ENCODE data around the gene SPO11.
A peak's percentile ranks its signal among the peaks of the same experiment; 100 is the strongest.

The SPO11 gene

DNA sequence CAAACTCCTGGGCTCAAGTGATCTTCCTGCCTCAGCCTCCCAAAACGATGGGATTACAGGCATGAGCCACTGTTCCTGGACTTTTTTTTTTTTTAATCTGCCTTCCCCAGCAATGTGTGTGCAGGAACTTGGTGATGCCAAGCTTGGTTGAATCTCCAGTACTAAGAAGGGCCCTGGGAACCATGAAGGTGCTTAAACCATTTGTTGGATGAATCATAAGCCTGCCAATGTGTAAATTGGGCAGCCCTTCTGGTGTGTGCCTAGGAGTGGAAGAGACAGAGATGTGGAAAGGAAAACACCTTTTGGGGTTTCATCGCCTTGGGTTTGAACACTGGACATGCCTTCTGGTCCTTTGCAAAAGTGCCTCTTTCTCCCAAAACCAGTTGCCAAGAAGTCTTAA, 7.1 kb upstream of the SPO11 start:
- H3K4me3 ChIP-seq (replicated peaks; ENCODE audit: low read depth, low read length), result no peak overlapping the region
- TF ChIP-seq, protein P1, sequence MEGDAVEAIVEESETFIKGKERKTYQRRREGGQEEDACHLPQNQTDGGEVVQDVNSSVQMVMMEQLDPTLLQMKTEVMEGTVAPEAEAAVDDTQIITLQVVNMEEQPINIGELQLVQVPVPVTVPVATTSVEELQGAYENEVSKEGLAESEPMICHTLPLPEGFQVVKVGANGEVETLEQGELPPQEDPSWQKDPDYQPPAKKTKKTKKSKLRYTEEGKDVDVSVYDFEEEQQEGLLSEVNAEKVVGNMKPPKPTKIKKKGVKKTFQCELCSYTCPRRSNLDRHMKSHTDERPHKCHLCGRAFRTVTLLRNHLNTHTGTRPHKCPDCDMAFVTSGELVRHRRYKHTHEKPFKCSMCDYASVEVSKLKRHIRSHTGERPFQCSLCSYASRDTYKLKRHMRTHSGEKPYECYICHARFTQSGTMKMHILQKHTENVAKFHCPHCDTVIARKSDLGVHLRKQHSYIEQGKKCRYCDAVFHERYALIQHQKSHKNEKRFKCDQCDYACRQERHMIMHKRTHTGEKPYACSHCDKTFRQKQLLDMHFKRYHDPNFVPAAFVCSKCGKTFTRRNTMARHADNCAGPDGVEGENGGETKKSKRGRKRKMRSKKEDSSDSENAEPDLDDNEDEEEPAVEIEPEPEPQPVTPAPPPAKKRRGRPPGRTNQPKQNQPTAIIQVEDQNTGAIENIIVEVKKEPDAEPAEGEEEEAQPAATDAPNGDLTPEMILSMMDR (IDR thresholded peaks at IDR 0.05; ENCODE audit: low read length, missing control alignments), result no peak
- DNase-seq (ENCODE audit: low read depth), result no peak

DNA sequence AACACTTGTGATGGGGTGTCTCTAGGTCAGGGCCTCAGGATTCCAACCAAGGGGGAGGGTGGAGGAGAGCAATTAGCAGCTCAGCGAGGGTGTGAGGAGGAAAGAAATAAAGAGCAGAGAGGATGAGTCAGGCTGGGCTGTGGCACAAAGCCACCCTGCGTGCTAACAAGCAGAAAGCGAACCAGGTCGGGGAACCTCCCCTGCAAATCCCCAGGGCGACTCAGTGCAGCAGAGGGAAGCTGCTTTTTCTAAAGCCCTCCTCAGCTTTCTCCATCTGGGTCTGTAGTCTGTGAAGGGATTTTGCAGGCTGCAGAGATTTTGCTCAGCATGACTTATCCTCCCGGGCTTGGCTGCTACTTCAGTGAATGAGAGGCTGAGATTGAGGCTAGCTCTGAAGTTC, 6.6 kb upstream of the SPO11 start:
- H3K4me3 ChIP-seq (replicated peaks; ENCODE audit: low read depth, low read length), result no peak overlapping the region
- peak; percentile 5 for DNase-seq (ENCODE audit: low read depth)
- TF ChIP-seq, protein P1 (IDR thresholded peaks at IDR 0.05; ENCODE audit: low read length, missing control alignments), result no peak

DNA sequence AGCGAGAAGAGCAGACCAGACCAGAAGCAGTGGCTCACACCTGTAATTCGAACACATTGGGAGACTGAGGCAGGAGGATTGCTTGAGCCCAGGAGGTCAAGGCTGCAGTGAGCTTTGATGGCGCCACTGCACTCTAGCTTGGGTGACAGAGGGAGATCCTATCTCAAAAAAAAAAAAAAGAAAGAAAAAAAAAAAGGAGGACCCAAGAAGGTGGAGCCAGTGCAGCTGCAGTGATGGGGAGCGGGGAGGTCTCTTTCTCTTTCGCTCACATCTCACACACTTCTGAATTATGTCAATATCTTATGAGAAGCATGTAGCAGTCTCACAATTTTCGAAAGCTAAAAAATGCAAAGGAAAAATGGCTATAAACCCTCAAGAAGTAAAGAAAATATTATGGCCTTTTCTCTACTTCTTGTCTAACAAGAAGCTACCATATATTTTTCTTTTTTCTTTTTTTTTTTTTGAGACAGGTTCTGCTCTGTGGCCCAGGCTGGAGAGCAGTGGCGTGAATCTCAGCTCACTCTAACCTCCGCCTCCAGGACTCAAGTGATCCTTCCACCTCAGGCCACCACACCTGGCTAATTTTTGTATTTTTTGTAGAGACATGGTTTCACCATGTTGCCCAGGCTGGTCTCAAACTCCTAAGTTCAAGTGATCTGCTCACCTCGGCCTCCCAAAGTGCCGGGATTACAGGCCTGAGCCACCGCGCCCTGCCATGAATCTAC, 3.8 kb upstream of the SPO11 start:
- TF ChIP-seq, protein P1 (IDR thresholded peaks at IDR 0.05; ENCODE audit: low read length, missing control alignments), result no peak
- H3K4me3 ChIP-seq (replicated peaks; ENCODE audit: low read depth, low read length), result no peak overlapping the region
- no peak for DNase-seq (ENCODE audit: low read depth)

DNA sequence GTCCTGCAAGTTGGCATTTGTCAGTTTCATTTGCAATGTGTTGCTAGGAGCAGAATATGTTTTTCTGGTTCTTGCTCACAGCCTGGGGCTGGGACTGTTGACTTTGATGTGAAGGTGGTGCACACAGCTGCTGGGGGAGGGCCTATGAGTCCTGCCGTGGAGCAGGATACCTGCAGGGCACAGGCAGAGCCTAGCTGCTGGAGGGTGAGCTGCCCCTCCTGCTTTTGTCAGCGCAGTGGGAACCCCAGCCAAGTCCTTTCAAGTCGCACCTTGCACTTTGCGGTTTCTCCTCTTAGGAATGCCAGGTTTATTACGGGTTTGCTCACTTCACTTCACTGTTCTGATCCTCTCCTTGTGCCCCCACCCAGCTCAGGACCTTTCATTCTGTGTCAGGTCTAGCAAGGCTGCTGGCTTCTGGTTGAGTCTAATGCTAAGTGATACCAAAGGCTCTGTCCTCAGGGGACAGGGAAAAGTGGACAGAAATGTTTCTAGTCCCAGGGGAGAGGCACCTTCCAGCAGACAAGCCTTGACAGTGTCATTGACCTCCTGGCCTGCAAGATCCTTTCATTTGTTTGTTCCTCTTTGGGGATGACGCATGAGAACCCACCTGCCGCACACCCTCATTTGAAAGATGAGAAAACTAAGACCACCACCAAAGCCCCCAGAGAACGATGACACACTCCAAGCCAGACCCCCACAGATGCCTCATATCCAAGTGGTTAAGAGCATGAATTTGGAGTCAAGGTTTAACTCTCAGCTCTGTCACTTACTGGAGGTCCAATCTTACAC, 2.7 kb upstream of the SPO11 start:
- H3K4me3 ChIP-seq (replicated peaks; ENCODE audit: low read depth, low read length), result no peak overlapping the region
- TF ChIP-seq, protein P1 (IDR thresholded peaks at IDR 0.05; ENCODE audit: low read length, missing control alignments), result no peak
- no peak for DNase-seq (ENCODE audit: low read depth)

DNA sequence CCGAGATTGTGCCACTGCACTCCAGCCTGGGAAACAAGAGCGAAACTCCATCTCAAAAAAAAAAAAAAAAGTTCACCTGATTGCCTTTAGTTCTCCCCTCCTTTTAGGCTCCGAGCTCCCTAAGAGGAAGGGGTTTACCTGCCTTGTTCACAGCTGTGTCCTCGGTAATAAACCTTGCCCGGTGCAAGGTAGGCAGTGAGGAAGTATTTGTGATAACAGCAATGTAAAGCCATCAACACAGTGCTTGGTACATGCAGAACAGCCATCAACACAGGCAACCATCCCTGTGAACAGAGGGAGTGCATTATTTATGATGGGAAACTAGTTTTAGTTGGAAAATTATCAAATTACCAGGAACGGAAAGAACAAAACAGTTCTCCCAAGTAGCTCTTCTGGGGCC, 1.8 kb upstream of the SPO11 start:
- TF ChIP-seq, protein P1 (IDR thresholded peaks at IDR 0.05; ENCODE audit: low read length, missing control alignments), result no peak
- H3K4me3 ChIP-seq (replicated peaks; ENCODE audit: low read depth, low read length), result no peak overlapping the region

DNA sequence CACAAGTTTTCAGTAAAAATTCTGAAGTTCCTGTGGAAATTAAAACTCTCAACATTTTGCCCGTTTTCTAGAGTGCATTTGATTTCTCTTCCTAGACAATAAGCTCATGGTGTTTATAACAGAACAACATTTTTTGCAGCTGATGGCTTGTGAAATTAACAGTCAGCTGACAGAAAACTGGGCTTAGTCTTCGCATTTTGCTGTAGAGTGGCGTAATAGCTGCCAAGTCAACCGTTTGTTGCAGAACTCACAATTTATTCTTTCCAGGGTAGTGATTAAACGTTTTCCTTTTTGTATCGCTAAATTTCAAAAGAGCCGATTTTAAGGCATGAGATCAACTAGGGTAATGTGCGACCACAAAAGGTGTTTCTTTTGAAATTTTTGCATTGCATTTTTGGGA, 1.4 kb downstream of the SPO11 start:
- TF ChIP-seq, protein P1 (IDR thresholded peaks at IDR 0.05; ENCODE audit: low read length, missing control alignments), result no peak

More for the DNA sequence above, 1.8 kb upstream of the SPO11 start:
- no peak for DNase-seq (ENCODE audit: low read depth)

More for the DNA sequence above, 1.4 kb downstream of the SPO11 start:
- DNase-seq (ENCODE audit: low read depth), result peak; percentile 15
- no peak overlapping the region for H3K4me3 ChIP-seq (replicated peaks; ENCODE audit: low read depth, low read length)
